Omental fat pad (tissue), 4 donors: Measurements from ENCODE around the gene TMEM30A. TPM values are rescaled to one million over a fixed set of nuclear protein-coding genes. Genes with fewer than 3 reads are reported as not detected.

ENCODE experiments used
- ATAC-seq: fragments of 150-250 bp; one replicate; pipeline ENCODE4 v1.9.1; 2016; ENCODE audit warnings: mild to moderate bottlenecking, moderate library complexity; ENCODE audit not compliant: low FRiP score
- DNase-seq: peaks from one replicate; pipeline ENCODE4 v3.0.0-alpha.2; 2019; ENCODE audit warnings: low spot score
- total RNA-seq, 4 donors: library from RNA; depleted of rRNA; stranded (reverse); fragments of >200 nt; gene quantifications; one replicate each; pipeline ENCODE4 v1.1.0, GENCODE V29; 2016
- TF ChIP-seq, protein P1 (sequence below), 3 donors: fragments of 450-650 bp; IDR thresholded peaks; one replicate each; pipeline ENCODE4 v1.5.1; 2016 to 2017; ENCODE audit warnings: antibody characterized with exemption in 3 of 3, mild to moderate bottlenecking in 3 of 3, moderate library complexity in 2 of 3

Gene TMEM30A
- total RNA-seq, 4 donors from 2014 or later = 45.2 to 84.3 (median 58.4) TPM

- TF ChIP-seq, protein P1, sequence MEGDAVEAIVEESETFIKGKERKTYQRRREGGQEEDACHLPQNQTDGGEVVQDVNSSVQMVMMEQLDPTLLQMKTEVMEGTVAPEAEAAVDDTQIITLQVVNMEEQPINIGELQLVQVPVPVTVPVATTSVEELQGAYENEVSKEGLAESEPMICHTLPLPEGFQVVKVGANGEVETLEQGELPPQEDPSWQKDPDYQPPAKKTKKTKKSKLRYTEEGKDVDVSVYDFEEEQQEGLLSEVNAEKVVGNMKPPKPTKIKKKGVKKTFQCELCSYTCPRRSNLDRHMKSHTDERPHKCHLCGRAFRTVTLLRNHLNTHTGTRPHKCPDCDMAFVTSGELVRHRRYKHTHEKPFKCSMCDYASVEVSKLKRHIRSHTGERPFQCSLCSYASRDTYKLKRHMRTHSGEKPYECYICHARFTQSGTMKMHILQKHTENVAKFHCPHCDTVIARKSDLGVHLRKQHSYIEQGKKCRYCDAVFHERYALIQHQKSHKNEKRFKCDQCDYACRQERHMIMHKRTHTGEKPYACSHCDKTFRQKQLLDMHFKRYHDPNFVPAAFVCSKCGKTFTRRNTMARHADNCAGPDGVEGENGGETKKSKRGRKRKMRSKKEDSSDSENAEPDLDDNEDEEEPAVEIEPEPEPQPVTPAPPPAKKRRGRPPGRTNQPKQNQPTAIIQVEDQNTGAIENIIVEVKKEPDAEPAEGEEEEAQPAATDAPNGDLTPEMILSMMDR (IDR thresholded peaks at IDR 0.05) = no peak
Observed at GRCh38 chr6:75261299-75261698, 23.3 kb downstream of the TMEM30A start.

GRCh38 chr6:75257343-75258087 lies 27.1 kb downstream of the TMEM30A start:
- ATAC-seq = no peak
- TF ChIP-seq, protein P1 (IDR thresholded peaks at IDR 0.05) = no peak
- DNase-seq = no peak

More at GRCh38 chr6:75261299-75261698, 23.3 kb downstream of the TMEM30A start:
- no peak for DNase-seq
- no peak for ATAC-seq

DNA sequence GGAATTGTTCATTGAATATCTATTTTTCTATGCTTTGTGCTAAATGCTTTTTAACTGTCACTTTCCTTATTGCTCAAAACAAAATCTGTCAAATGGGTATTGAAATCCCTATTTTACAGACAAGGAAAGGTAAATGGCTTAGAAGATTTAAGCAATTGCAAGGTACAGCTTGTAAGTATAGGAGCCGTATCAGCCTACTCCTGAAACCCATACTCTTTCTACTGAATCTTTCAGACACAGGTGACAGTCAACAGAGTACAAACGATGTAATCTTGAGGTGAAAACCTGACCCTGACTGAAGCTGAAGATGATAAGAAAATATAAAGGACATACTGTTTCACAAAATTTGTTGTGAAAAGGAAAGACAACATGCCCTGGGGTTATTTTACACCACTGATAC lies 34.0 kb downstream of the TMEM30A start:
- no peak for DNase-seq
- TF ChIP-seq, protein P1 (IDR thresholded peaks at IDR 0.05) = no peak
- ATAC-seq = no peak

DNA sequence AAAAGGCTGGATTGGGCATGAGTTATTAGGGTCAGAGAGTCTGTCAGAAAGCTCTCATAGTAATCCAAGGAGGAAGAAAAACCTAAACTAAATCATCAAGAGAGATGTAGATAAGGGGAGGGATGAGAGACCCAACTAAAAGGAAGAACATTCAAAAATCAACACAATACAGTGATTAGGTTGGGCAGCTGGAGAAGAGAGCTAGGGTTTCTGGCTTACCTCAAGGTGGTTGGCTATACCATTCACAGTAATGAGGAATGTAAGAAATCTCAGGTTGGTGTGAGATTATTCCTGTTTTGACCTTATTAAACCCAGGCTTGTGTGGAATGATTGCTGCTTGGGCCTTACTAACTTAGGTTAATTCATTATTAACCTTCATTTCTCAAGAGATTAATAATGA lies 34.8 kb downstream of the TMEM30A start:
- ATAC-seq = no peak
- TF ChIP-seq, protein P1 (IDR thresholded peaks at IDR 0.05) = no peak
- no peak for DNase-seq

GRCh38 chr6:75246386-75246785 lies 38.2 kb downstream of the TMEM30A start:
- DNase-seq = no peak
- no peak for ATAC-seq
- TF ChIP-seq, protein P1 (IDR thresholded peaks at IDR 0.05) = no peak

DNA sequence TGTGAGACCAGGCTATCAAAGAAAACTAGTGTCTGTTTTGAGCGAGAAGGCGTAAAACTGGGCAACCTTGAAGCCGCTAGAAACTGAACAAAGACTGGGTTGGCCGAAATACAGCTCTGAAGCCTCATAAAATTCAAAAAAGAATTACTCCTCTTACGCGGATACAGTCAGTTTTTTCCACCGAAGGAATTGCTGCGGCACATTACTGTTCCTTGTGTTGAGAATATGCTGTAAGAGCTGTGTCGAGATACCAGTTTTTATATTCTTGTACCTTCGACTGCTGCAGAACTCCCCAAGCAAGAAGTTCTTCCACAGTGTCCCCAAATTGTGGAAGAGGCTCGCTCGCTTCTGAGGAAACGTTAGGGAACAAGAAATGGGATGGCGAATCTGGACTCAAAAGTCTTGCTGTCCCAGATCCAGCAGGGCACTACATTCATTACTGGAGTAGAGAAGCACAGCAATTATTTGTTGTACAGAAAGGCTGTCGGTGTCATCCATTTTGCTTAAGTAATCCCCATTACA lies 40.5 kb downstream of the TMEM30A start:
- DNase-seq (no peak), ATAC-seq (no peak)
- TF ChIP-seq, protein P1 (IDR thresholded peaks at IDR 0.05) = no peak
